ENCODE measurements around the gene CDH23.

GRCh38 chr10:71494980-71495381 lies 98.3 kb downstream of the CDH23 start:
- TF ChIP-seq ZNF274 (IDR thresholded peaks at IDR 0.05; ENCODE audit: low read depth, low read length) (no peak), YY1 (IDR thresholded peaks at IDR 0.05; ENCODE audit: insufficient read depth, insufficient read length) (no peak), SUZ12 (IDR thresholded peaks at IDR 0.05; ENCODE audit: extremely low read depth, insufficient read depth, insufficient read length) (no peak)

Measured in NT2/D1 (cell line).